GM18511 (cell line): Measurements from ENCODE around the gene C6orf141.
"Not testable (repeated sequence)": the region's sequence is repeated elsewhere in the genome, so short reads cannot be mapped to it uniquely, and the experiment has no call there.

Source experiments
- ATAC-seq: cut with Tn5 transposase; IDR thresholded peaks from one replicate; pipeline ENCODE4 v1.9.1; 2021; ENCODE audit warnings: mild to moderate bottlenecking, moderate library complexity; ENCODE audit not compliant: unreplicated experiment

The C6orf141 gene

GRCh38 chr6:49570474-49571079 lies 20.1 kb downstream of the C6orf141 start:
- no peak for ATAC-seq

- no peak for ATAC-seq
These were observed 26.1 kb downstream of the C6orf141 start for GRCh38 chr6:49576618-49577017.

- no peak for ATAC-seq
These were observed 29.2 kb downstream of the C6orf141 start for GRCh38 chr6:49579649-49580048.

- no peak for ATAC-seq
These were observed 32.1 kb downstream of the C6orf141 start for GRCh38 chr6:49582529-49582928.

- not testable (repeated sequence) for ATAC-seq
These were observed 36.8 kb downstream of the C6orf141 start for GRCh38 chr6:49587262-49587661.
